Kidney glomerular epithelial cell (primary cell): ENCODE data around the gene ST3GAL4.

Experiments used
- DNase-seq: peaks from one replicate; lab custom pipeline; 2025; lab: John Stamatoyannopoulos, UW

The ST3GAL4 gene

DNA sequence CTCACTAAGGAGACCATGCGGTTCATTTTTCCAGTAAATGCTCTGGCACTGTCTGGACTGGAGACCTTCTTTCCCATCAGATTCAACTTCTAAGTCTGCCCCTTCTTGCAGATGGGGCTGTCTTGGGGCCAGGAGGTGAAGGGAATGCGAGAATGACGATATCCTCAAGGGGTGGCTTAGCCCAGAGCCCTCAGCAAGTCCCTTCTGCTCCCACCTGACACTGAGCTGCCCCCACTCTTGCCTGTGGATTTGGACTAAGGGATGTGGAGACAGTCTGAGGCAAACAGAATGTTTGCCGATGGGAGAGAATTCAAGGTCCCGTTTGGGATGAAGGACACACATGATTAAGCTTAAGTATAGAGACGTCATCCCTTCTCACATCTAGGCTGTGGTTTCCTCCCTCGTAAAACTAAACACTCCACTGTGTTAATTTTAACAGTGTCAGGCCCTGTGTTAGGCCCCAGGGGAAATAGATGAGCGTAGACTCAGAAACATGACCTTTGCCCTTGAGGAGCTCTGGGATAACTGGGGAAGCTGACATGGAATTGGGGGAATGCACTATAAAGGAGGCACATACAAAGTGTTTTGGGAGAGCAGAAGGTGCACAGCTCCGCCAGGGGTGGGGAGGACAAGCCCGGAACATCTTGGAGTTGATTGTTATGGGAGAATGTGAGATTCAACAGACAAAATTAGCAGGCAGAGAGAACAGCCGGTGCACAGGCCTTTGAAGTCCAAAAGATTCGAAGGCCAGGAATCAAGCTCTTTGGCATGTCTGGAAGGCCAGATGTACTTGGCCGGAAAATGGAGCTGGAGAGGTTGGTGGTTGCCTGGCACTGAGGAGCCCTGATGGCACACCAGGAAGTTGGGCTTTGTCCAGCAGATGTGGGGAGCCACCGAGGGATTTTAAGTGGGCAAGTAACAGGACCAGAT lies 71.6 kb downstream of the ST3GAL4 start:
- peak; percentile 10 for DNase-seq

DNA sequence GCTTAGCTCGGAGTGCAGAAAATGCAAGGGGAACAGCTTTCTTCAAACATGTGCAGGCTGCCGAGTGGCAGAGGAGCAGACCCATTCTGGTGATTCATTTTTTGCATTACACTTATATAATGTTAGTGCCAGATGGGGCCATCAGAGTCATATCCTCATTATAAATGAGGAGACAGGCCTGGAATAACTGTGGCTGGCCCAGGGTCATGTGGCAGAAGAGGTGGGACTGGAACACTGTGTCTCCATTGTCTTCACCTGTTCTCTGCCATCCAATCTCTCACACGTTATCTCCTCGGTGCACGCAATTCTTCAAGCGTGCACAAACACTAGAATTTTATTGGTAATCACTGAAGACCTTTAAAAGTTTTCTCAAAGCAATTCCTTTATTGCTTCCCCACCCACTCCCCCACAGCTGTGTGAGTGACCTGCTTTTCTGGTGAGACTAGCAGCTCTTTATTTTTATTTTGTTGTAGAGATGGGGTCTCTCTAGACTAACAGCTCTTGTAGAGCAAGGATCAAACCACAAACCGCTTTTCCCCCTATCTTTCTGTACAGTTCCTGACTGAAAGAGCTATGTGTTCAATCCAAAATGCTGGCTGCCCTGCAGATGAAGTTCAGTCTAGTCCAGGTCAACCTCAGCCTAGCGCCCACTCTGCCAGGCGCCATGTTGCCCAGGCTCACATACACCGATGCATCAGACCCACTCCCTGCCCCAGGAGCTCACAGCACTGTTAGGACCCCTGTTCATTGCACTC lies 75.3 kb downstream of the ST3GAL4 start:
- no peak for DNase-seq

DNA sequence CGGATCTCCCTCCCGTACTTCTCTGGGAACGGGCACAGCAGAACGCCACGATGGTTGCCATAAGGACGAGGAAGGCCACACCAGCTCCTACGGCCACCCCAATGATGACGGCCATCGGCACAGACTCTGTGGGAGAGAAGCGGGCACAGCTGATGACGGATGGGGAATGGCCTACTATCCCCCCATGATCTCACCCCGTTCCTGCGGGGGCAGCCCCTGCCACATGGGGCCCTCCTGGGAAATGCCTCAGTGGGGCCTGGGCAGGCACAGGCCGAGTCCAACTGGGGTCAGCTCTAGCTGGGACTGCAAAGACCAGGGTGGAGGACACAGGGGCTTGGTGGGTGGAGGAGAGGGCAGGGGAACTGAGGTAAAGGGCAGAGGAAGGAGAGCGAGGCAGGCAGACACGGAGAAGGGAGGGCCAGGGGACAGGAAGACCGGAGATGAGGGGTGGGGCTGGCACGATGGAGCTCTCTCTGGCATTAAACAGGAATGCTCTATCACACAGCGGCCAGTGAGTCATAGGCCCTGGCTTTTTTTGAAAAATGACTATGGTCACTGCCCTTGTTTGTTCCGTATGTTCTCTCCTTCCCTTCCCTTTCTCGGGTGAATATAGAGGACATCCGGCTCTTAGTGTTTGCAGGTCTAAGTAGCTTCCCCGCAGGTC lies 76.0 kb downstream of the ST3GAL4 start:
- DNase-seq = no peak

DNA sequence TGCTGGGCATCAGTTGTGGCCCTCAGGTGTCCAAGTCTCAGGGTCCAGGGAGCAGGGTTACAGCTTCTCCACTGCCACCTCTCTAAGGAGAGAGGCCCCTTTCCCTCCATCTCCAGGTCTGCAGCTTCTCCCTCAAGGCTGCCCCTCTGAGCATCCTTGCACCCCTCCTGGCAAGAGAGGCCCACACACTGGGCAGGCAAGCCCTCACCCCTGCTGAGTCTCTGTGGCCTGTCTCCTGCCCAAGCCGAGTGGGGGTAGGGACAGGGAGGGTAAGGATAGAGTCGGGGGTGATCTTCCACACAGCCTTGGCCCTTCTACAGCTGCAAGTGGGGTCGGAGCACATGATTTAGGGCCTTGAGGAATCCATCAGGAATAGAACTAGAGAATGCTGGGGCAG lies 76.6 kb downstream of the ST3GAL4 start:
- DNase-seq = no peak

DNA sequence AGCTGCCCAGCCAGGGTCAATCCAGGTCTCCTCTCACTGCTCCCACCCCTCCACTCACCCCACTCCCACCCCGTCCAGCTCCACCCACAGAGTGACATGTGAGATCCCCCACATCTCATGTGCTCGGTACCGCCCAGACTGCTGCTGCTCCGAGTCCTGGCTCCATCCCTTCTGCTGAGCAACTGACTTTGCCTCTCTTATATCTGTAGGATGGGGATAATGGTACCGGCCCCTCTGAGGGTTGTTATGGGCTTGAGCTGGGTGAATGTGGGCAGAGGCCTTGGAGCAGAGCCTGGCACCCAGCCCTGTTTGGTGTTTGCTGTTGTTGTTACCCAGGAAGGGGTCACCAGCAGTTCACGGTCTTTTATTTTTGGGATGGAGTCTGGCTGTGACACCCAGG lies 77.0 kb downstream of the ST3GAL4 start:
- DNase-seq = no peak

DNA sequence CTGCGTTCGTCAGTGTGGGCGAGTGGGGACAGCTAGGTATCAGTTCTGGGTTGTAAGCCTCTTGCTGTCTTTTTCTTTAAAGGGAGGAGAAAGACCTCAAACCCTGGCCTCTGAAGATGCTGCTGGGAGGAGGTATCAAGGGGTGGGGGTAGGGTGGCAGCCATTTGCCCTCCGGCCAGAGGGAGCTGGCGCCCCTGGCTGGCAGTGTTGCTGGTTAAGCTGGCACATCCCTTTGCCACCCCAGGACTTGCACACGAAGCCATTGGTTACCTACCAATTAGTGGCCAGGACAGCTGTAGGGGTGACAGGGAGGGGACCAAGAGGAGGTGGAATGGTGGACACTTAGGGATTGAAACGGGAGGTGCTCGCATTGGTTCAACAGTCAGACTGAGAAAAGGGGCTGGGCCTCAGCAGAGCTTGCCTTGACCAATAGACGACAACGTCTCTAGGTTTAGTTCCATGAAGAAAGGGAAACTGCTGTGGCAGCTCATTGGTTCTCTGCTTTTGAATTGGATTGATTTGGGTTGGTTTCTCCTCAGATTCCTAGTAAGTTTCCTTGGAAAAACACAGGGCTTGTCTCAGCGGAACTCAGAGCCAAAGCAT lies 77.9 kb downstream of the ST3GAL4 start:
- no peak for DNase-seq

DNA sequence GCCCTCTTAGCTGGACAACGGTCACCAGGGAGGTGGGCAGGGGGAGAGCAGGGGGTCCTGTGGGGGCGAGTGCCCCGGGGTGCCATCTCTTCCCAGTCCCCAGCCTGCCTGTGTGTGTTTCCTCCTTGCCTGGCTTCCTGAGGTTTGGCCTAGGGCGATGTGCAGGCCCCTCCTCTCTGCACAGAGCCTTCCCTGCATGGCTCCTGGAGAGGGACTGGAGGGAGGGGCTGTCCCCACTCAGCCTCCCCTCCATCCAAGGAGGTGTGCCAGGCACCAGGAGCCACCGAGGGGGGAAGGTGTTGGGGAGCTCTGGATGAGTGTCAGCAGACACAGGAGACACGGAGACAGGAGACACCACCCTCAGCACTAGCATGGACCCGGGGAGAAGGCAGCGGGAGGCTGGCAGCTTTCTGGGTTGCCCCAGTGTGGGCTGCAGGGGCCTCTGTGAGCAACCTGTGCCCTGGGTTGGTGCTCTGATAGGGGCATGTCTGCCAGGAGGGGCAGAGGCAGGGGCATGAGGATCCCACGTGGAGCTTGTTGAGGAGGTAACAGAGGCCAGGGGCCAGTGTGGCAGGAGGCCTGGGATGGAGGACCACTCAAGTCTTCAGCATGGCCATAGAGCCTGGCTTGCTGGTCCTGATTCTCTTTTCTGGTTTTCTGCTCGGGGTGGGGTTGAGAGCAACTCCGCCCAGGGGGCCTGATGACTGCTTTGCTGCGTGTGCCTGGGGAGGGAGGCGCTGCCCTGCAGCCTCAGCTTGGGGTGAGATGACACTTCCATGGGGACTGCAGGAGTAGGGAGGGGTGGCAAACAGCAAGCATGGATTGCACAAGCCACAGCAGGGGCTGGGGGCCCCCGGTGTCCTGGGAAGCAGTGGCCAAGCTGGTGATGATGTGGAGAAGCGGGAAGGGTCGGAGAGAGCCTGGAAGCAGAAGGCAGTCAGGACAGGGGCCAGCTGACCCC lies 78.8 kb downstream of the ST3GAL4 start:
- DNase-seq = no peak

DNA sequence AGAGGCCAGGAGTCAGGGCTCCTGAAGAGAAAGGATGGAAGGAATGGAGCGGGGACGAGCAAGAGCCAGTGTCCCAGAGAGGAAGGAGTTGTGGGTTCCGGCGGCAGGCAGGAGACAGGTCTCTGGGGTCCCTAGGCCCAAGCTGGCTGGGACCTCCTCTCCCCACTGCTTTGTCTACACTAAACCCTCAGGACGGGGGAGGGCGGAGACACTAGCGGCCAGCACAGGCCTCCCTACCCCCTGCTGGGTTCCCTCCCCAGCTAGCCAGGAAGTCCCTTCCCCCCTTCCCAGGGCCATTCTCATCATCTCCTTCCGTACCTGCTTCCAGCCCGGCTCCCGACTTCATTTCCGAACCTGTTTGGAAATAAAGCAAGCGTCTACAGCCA lies 79.5 kb downstream of the ST3GAL4 start:
- no peak for DNase-seq

DNA sequence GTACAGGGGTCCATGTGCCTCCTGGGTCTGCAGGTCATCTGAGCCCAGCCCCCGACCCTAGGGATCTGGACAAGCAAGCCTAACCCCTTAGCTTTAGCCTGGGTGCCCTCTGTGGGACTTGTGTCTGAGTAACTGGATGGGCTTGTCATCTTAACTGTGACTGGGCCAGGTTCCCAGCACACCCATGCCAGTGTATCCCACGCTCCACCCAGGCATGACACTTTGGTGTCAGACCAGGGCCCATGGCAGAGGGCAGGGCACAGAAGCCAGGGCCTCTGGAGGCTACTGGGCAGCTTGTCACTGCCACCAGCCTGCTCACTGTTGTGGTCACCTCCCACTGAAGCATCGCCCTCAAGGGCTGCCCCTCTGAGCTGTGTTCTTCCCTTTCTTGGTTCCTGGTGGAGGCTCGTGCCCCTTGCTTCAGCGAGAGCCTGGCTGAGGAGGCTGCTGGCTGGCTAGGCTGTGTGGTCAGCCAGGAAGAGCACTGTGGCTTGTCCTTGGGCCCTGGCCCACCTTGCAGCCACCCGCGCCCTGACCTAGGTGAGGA lies 80.8 kb downstream of the ST3GAL4 start:
- DNase-seq = no peak

DNA sequence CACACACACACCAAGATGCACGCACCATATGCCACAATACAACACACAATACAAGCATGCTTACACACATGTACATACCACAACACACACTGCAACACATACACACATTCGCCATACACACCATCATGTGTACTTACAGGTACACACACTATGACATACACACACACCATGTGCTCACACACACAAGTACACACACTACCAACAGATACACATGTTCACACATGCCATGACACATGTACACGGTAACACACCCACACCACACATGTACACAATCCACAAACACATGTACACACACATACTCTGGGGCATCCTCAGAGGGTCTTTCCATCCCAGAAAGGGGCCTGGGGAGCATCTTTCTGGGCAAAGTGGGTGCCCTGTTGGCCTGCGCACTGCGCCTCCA lies 82.2 kb downstream of the ST3GAL4 start:
- DNase-seq = no peak

DNA sequence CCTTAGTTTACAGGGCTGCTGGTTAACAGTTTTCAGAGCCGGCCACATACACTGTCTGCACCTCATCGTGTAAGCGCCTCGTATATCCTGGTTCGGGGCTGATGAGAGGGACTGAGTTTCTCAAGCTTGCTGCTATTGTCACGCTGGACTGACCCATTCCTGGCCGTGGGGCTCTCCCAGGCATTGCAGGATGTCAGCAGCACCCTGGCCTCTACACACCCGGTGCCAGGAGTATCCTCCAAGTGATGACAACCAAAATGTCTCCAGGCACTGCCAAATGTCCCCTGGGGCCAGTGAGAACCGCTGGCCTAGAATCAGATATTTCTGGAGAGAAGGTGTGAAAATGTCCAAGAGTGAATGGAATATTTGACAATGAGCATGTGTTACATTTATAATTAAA lies 82.8 kb downstream of the ST3GAL4 start:
- no peak for DNase-seq

DNA sequence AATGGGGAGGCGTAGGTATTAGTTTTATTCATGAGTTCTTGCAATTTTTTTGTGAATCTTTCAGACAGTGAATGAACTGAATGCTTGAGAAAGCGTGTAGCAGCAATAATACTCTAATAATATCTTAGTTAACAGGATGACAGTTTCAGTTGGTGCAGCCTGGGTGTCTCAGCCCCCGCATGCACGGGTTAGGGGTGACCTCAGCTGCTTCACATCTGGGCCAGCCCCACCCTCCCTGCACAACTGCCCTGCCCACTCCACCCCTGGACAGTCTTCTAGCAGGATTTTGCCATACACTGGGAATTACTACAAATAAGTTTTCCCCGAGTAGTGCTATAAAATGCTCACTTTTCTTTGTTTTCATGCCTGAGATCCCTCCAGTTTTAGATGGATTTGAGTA lies 83.2 kb downstream of the ST3GAL4 start:
- no peak for DNase-seq

DNA sequence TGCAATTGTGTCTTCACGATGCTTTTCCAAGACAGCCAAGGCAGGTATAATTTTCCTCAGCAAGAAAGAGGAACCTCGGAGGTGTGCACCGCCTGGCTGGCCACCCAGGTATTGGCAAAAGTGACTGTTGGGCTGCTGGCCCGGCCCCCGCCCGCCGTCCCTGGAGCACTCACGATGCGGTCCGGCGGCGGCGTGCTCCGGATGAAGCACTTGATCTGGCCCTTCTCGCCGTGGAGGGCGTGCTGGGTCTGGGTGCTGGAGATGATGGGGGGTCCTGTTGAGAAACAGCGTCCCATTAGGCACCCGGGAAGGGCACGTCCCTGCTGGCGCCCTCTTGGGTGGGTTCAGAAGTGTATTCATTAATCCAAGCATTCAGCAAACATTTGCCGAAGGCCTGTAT lies 84.8 kb downstream of the ST3GAL4 start:
- no peak for DNase-seq

DNA sequence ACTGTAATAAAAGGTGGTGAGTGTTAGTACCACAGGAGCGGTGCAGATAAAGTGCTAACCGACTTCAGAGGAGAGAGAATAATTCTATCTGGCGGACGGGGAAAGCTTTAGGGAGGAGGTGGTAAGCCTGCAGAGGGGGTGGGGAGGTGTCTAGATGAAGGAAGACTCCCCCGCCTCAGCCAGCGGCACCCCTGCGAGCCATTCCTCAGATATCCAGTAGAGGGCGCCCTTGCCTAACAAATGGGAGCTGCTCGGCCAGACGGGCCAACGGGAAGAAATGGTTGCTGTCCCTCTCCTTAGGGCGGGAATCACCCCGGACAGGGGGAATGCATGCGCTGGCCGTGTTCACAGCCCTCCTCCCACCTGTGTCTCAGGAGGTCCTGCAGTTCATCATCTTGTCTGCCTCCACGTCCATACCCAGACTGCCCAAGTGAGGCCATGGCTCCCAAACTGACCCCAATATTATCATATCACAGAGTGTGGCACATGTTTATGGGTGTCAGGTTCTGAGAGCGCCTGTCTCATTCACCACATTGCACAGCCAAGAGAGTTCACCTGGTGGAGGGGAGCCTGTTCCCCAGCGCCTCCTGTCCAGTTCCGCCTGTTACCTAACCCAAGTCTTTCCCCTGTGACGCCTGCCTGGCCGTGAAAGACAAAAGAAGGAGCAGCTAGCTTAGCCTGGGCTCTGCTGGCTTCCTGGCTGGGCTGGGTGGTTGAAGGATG lies 85.5 kb downstream of the ST3GAL4 start:
- DNase-seq = peak; percentile 67

DNA sequence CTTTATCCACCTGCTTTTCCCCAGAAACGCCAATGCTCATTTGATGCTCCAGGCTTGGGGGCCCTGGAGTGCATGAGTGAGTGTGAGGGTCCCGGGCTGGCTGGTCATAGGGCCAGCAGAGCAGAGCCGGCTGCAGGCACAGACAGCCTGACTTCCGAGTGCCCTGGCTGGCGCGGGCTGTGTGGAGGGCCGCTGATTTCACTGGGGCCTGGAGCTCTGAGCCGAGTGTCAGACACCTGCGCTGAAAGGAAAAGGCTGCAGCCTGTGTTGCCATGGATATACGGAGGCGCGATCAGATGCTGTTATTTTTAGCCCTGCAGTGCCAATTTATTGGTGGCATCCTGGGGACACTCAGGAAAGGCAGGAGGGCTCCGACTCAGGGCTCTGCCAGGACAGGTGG lies 87.6 kb downstream of the ST3GAL4 start:
- no peak for DNase-seq

DNA sequence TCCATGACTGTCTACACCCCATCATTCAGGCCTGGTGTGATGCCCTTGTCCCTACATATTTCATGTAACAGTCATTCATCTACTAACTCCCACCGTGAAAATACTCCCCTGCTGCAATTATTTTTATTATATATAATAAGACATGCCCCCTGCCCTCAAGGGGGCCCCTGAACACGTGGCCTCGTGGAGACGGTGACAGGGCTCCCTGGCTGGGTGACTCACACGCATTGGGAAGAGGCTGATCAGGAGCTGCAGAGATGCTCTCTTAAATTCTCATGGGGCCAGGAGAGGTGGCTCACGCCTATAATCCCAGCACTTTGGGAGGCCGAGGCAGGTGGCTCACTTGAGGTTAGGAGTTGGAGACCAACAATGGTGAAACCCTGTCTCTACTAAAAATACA lies 88.6 kb downstream of the ST3GAL4 start:
- no peak for DNase-seq

DNA sequence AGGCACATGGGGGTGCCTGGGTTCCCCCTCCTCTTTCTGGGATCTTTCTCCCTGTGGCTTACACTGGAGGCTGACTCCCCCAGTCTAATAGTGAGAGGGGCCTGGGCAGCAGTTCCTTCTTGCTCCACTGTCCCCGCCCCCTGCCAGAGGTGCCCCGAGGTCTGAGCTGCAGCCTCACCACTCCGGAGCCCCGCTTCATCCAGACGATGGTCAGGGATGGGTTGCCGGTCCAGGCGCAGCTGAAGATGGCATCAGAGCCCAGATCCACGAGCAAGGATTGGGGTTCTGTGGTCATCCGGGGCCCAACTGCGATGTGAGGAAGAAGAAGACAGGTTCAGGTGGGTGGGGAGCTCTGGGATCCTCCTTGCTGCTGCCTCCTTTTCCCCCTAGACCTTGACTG lies 91.1 kb downstream of the ST3GAL4 start:
- DNase-seq = no peak

DNA sequence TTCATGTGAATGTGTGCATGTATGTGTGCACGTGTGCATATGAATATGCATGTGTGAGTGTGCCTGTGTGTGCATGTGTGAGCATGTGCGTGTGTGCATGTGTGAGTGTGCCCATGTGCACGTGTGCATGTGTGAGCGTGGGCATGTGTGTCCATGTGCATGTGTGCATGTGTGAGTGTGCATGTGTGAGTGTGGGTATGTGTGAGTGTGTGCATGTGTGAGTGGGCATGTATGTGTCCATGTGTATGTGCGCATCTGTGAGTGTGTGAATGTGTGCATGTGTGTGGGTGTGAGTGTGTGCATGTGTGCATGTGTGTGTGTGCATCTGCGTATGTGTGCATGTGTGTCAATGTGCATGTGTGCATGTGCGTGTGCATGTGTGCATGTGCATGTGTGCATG lies 94.7 kb downstream of the ST3GAL4 start:
- DNase-seq = no peak

DNA sequence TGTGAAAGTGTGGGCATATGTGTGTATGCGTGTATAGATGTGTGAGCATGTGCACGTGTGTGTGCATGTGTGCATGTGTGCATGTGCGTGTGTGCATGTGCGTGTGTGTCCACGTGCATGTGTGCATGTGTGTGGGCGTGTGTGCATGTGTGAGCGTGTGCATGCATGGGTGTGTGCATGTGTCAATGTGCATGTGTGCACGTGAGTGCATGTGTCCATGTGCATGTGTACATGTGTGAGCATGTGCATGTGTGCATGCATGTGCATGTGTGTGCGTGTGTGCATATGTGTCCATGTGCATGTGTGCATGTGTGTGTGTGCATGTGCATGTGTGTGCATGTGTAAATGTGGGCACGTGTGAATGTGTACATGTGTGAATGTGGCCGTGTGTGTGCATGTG lies 95.3 kb downstream of the ST3GAL4 start:
- no peak for DNase-seq

DNA sequence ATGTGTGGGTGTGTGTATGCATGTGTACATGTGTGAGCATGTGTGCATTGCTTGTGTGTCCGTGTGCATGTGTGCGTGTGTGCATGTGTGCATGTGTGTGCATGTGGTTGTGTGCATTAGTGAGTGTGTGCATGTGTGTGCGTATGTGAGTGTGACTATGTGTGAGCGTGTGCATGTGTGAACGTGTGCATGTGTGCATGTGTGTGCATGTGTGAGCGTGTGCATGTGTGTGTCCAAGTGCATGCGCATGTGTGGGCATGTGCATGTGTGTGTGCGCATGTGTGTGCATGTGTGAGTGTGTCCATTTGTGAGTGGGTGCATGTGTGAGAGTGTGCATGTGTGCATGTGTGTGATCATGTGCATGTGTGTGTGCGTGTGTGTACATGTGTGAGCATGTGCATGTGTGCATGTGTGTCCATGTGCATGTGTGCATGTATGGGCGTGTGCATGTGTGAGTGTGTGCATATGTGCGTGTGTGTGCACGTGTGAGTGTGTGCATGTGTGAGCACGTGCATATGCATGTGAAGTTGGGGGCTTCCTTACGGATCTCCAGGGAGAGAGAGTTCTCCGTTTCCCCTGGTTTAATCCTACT lies 95.8 kb downstream of the ST3GAL4 start:
- DNase-seq = no peak
